ENCODE data around the gene TMEM109.

Gene TMEM109

GRCh38 chr11:60910281-60910687 lies 3.7 kb upstream of the TMEM109 start:
- peak in 2 of 14 donors; percentile 39 to 43 for DNase-seq

- no peak for DNase-seq
These were observed 3.1 kb upstream of the TMEM109 start for GRCh38 chr11:60910711-60911380.

- no peak for DNase-seq
These were observed 1.6 kb upstream of the TMEM109 start for GRCh38 chr11:60912223-60912850.

GRCh38 chr11:60912851-60913528 lies 968 bp upstream of the TMEM109 start:
- peak in 1 of 14 donors; percentile 48 for DNase-seq

GRCh38 chr11:60914633-60915247 lies 782 bp downstream of the TMEM109 start:
- peak in 8 of 14 donors; percentile 48 to 77 (median 57) for DNase-seq

- peak in 9 of 14 donors; percentile 27 to 66 (median 50) for DNase-seq
These were observed 1.4 kb downstream of the TMEM109 start for GRCh38 chr11:60915248-60915914.

- DNase-seq = peak in 1 of 14 donors; percentile 82
These were observed 2.8 kb downstream of the TMEM109 start for GRCh38 chr11:60916669-60917206.

GRCh38 chr11:60917267-60917666 lies 3.3 kb downstream of the TMEM109 start:
- no peak for DNase-seq

GRCh38 chr11:60918251-60918938 lies 4.4 kb downstream of the TMEM109 start:
- no peak for DNase-seq

GRCh38 chr11:60918939-60919265 lies 4.9 kb downstream of the TMEM109 start:
- no peak for DNase-seq

GRCh38 chr11:60919320-60919719 lies 5.4 kb downstream of the TMEM109 start:
- no peak for DNase-seq

GRCh38 chr11:60919956-60920355 lies 6.0 kb downstream of the TMEM109 start:
- DNase-seq = peak in 2 of 14 donors; percentile 19 to 70

- DNase-seq = no peak
These were observed 7.3 kb downstream of the TMEM109 start for GRCh38 chr11:60921259-60921658.

GRCh38 chr11:60921777-60922335 lies 7.9 kb downstream of the TMEM109 start:
- no peak for DNase-seq

GRCh38 chr11:60922906-60923305 lies 8.9 kb downstream of the TMEM109 start:
- DNase-seq = no peak

GRCh38 chr11:60923326-60923725 lies 9.4 kb downstream of the TMEM109 start:
- peak in 1 of 14 donors; percentile 23 for DNase-seq

- no peak for DNase-seq
These were observed 9.8 kb downstream of the TMEM109 start for GRCh38 chr11:60923800-60924109.

GRCh38 chr11:60924110-60924905 lies 10.3 kb downstream of the TMEM109 start, which contains the start of gene TMEM132A:
TMEM132A (plus strand) TSS chr11:60924460; CDS start chr11:60924634, 174 bp downstream.
- DNase-seq = peak in 12 of 14 donors; percentile 17 to 84 (median 54)

- peak in 3 of 14 donors; percentile 20 to 23 (median 23) for DNase-seq
These were observed 11.2 kb downstream of the TMEM109 start for GRCh38 chr11:60924906-60925853.

Data from C1 segment of cervical spinal cord (tissue), 14 donors.